K562 (cell line): ENCODE data around the gene UTS2R. TPM values are rescaled to one million over a fixed set of nuclear protein-coding genes. Genes with fewer than 3 reads are reported as not detected.

Source experiments
- ATAC-seq: fragments of 200-7000 bp; cut with Tn5 transposase; 3 replicates; pipeline ENCODE4 v1.9.1; 2020; ENCODE audit warnings: moderate library complexity
- BruUV-seq: library from RNA; stranded (reverse); fragments of 400-500 nt; replicated peaks from 2 replicates; lab custom pipeline; 2021; lab: Mats Ljungman, UMichigan
- CTCF ChIA-PET: fragments of 300-600 bp; formaldehyde crosslinking; extraction: SDS; loops from one replicate; lab custom pipeline; 2021; ENCODE audit warnings: low intra/inter-chr PET ratio; lab: Yijun Ruan, JAX
- POLR2A ChIA-PET: fragments of 300-600, 350-650 bp; sonication (Branson Sonifier 250); formaldehyde crosslinking; extraction: SDS; loops from one replicate; lab custom pipeline; 2021; ENCODE audit warnings: antibody characterized with exemption, inconsistent platforms; lab: Yijun Ruan, JAX
- DNase-seq, 4 experiments: peaks; one replicate each; pipeline versions ENCODE4 v3.0.0 to v3.0.0-alpha.2; 2011 to 2018; ENCODE audit warnings: low spot score in 3 of 4, mixed read lengths in 3 of 4; ENCODE audit errors: extremely low read depth in 1 of 4
- FAIRE-seq: peaks from 2 replicates; lab custom pipeline; 2011; peaks lifted over from hg19 to GRCh38; lab: Jason Lieb, UNC
- H2AFZ ChIP-seq: 2 replicates; pipeline ENCODE4 v1.6.0; 2011; ENCODE audit warnings: low read depth, low read length, control low read depth, inconsistent platforms
- H3K27ac ChIP-seq: fragments of 200-600 bp; 3 replicates; pipeline ENCODE4 v1.8.0; 2011; ENCODE audit warnings: low read depth, mild to moderate bottlenecking, control low read depth, inconsistent platforms, low read length, moderate library complexity, mixed read lengths; ENCODE audit errors: extremely low read depth
- H3K27me3 ChIP-seq, 2 experiments: fragments of 300-600 bp in 1 of 2; 2 replicates in 1 of 2; 3 replicates in 1 of 2; pipeline versions ENCODE4 v1.6.0 to v1.8.0; 2011; ENCODE audit warnings: inconsistent platforms in 2 of 2, low read length in 2 of 2, mild to moderate bottlenecking in 1 of 2, mixed read lengths in 1 of 2, moderate library complexity in 1 of 2; ENCODE audit not compliant: control insufficient read depth in 2 of 2, insufficient read depth in 2 of 2
- H3K36me3 ChIP-seq: fragments of 300-600 bp; 3 replicates; pipeline ENCODE4 v1.8.0; 2011; ENCODE audit warnings: mild to moderate bottlenecking, low read length, inconsistent platforms; ENCODE audit not compliant: control insufficient read depth, insufficient read depth
- H3K4me1 ChIP-seq, 2 experiments: fragments of 200-600 bp in 1 of 2; replicated peaks in 1 of 2; 2 replicates in 1 of 2; 3 replicates in 1 of 2; pipeline versions ENCODE4 v1.5.1 to v1.8.0; 2011; ENCODE audit warnings: inconsistent platforms in 2 of 2, low read length in 2 of 2, mild to moderate bottlenecking in 1 of 2, mixed read lengths in 1 of 2, moderate library complexity in 1 of 2; ENCODE audit not compliant: control insufficient read depth in 2 of 2, insufficient read depth in 2 of 2
- H3K4me2 ChIP-seq: 2 replicates; pipeline ENCODE4 v1.6.1; 2011; ENCODE audit warnings: low read length, control low read depth, inconsistent platforms, mixed read lengths; ENCODE audit not compliant: insufficient read depth
- H3K4me3 ChIP-seq: fragments of 200-600 bp; sonication (generic), shearing (Covaris generic); 2 replicates; pipeline ENCODE4 v1.5.1; 2016; ENCODE audit warnings: control low read depth, inconsistent platforms
- H3K79me2 ChIP-seq: fragments of 200-600 bp; 3 replicates; pipeline ENCODE4 v1.8.0; 2011; ENCODE audit warnings: low read length, inconsistent platforms; ENCODE audit not compliant: control insufficient read depth, insufficient read depth
- H3K9ac ChIP-seq, 2 experiments: 2 replicates each; pipeline versions ENCODE4 v1.6.0 to v1.6.1; 2011; ENCODE audit warnings: low read depth in 2 of 2, low read length in 2 of 2, control low read depth in 1 of 2, inconsistent platforms in 1 of 2, mild to moderate bottlenecking in 1 of 2, mixed read lengths in 1 of 2; ENCODE audit not compliant: insufficient read depth in 1 of 2
- H3K9me1 ChIP-seq: one replicate; pipeline ENCODE4 v1.6.0; 2011; ENCODE audit warnings: inconsistent platforms, mild to moderate bottlenecking, low read length, moderate library complexity; ENCODE audit not compliant: control insufficient read depth, insufficient read depth
- H3K9me3 ChIP-seq: replicated peaks from 2 replicates; pipeline ENCODE4 v1.5.1; 2011; ENCODE audit warnings: low read depth, low read length, inconsistent platforms; ENCODE audit not compliant: control insufficient read depth, insufficient read depth
- H4K20me1 ChIP-seq: replicated peaks from 2 replicates; pipeline ENCODE4 v1.6.1; 2011; ENCODE audit warnings: low read length, inconsistent platforms, mixed read lengths; ENCODE audit not compliant: control insufficient read depth, insufficient read depth
- BDP1 ChIP-seq: IDR thresholded peaks from 3 replicates; pipeline ENCODE4 v1.6.1; 2011; ENCODE audit not compliant: insufficient read length, insufficient read depth
- CREB3 ChIP-seq: fragments of 450-650 bp; conservative IDR thresholded peaks from 2 replicates; pipeline ENCODE4 v1.6.1; 2016; ENCODE audit warnings: missing genetic modification characterization, low read depth, mild to moderate bottlenecking, missing compliant biosample characterization, moderate library complexity
- E2F3 ChIP-seq: fragments of 250-450 bp; sonication (Bioruptor Pico); IDR thresholded peaks from 2 replicates; pipeline ENCODE4 v1.4.0; 2020; ENCODE audit warnings: mild to moderate bottlenecking
- ETV1 ChIP-seq: fragments of 450-650 bp; conservative IDR thresholded peaks from 2 replicates; pipeline ENCODE4 v1.6.1; 2016; ENCODE audit warnings: missing genetic modification characterization, control low read depth, low read depth, missing compliant biosample characterization
- HES1 ChIP-seq: fragments of 450-650 bp; IDR thresholded peaks from 2 replicates; pipeline ENCODE4 v1.6.1; 2016; ENCODE audit warnings: low read depth, mild to moderate bottlenecking, moderate library complexity
- JUNB ChIP-seq: fragments of 450-650 bp; formaldehyde crosslinking; conservative IDR thresholded peaks from 2 replicates; pipeline ENCODE4 v1.4.0; 2020; ENCODE audit warnings: mild to moderate bottlenecking
- JUND ChIP-seq, 2 experiments: IDR thresholded peaks; 2 replicates in 1 of 2; 3 replicates in 1 of 2; pipeline ENCODE4 v1.6.1; 2011; ENCODE audit warnings: borderline replicate concordance in 2 of 2, low read depth in 2 of 2, low read length in 2 of 2, improper control_type of control experiment in 1 of 2, missing biosample characterization in 1 of 2, missing genetic modification characterization in 1 of 2, missing genetic modification reagents in 1 of 2
- KLF10 ChIP-seq: fragments of 250-450 bp; sonication (Bioruptor Pico); IDR thresholded peaks from 2 replicates; pipeline ENCODE4 v1.6.1; 2021; ENCODE audit warnings: matching md5 sums
- NCOR1 ChIP-seq: fragments of 450-650 bp; IDR thresholded peaks from 2 replicates; pipeline ENCODE4 v1.6.1; 2016; ENCODE audit warnings: mild to moderate bottlenecking, moderate library complexity
- PHF8 ChIP-seq: fragments of 200-600 bp; sonication (generic); IDR thresholded peaks from 2 replicates; pipeline ENCODE4 v1.6.1; 2012; ENCODE audit warnings: mixed run types, mild to moderate bottlenecking, inconsistent platforms, low read length, moderate library complexity, borderline replicate concordance
- PTBP1 ChIP-seq: fragments of 200-400 bp; formaldehyde crosslinking; IDR thresholded peaks from 2 replicates; pipeline ENCODE4 v1.6.1; 2017; ENCODE audit warnings: low read depth, low read length
- SOX6 ChIP-seq: fragments of 450-650 bp; IDR thresholded peaks from 2 replicates; pipeline ENCODE4 v1.6.1; 2014; ENCODE audit warnings: mild to moderate bottlenecking
- TAF15 ChIP-seq: fragments of 200-400 bp; formaldehyde crosslinking; IDR thresholded peaks from 2 replicates; pipeline ENCODE4 v1.6.1; 2017; ENCODE audit warnings: mild to moderate bottlenecking, low read depth, low read length, moderate library complexity
- TGIF2 ChIP-seq: sonication (generic); formaldehyde crosslinking; IDR thresholded peaks from 2 replicates; pipeline ENCODE4 v1.8.1; 2022; ENCODE audit warnings: mild to moderate bottlenecking, missing genetic modification reagents, moderate library complexity
- ZNF253 ChIP-seq: fragments of 250-450 bp; sonication (Bioruptor Pico); conservative IDR thresholded peaks from 2 replicates; pipeline ENCODE4 v1.6.1; 2021; ENCODE audit warnings: mild to moderate bottlenecking
- ZNF764 ChIP-seq: fragments of 250-450 bp; sonication (Bioruptor Pico); IDR thresholded peaks from 2 replicates; pipeline ENCODE4 v1.4.0; 2020; ENCODE audit warnings: low read depth, mild to moderate bottlenecking, moderate library complexity
- WGBS: fragments of 100-300 bp; shearing (Covaris generic); methylation state at CpG from one replicate; pipeline ENCODE4 v1.1.6; 2016; ENCODE audit warnings: low coverage, mixed read lengths; ENCODE audit not compliant: insufficient coverage; ENCODE audit errors: missing lambda C conversion rate; 5-methylcytosine and 5-hydroxymethylcytosine counted together
- in situ Hi-C: fragments of 300-500 bp; cut with MboI; formaldehyde crosslinking; loops from 4 replicates; pipeline ENCODE4 v1.15.0; 2018; ENCODE audit warnings: inconsistent platforms, mixed read lengths
- intact Hi-C: fragments of 100-400 bp; cut with micrococcal nuclease; formaldehyde crosslinking; loops from 2 replicates; pipeline ENCODE4 v1.14.2; 2022
- polyA plus RNA-seq, 8 experiments: library from polyadenylated mRNA; depleted of rRNA in 4 of 8; stranded (reverse) in 5 of 8; unstranded in 3 of 8; fragments of >200 nt; fragmentation: Nextera tagmentation in 2 of 8; fragmentation: Illumina TruSeq in 1 of 8; extraction: Ambion mirVana in 2 of 8; extraction: Trizol in 1 of 8; gene quantifications; 2 replicates each; pipeline versions ENCODE4 v1.2.1 to v1.2.3, GENCODE V29; 2011 to 2014; ENCODE audit warnings: inconsistent platforms in 1 of 8, missing spikeins in 1 of 8
- total RNA-seq, 7 experiments: library from RNA; depleted of rRNA in 6 of 7; stranded (reverse); fragments of >200 nt in 6 of 7; fragmentation: Illumina TruSeq in 2 of 7; extraction: Trizol in 2 of 7; gene quantifications; 2 replicates each; pipeline versions ENCODE4 v1.2.1 to v1.2.3, GENCODE V29; 2011 to 2021; ENCODE audit warnings: low replicate concordance in 1 of 7
- TF ChIP-seq, protein P1 (sequence below): fragments of 450-650 bp; IDR thresholded peaks from 2 replicates; pipeline ENCODE4 v1.6.1; 2017; ENCODE audit warnings: mild to moderate bottlenecking, moderate library complexity

Gene UTS2R
- total and polyA plus RNA-seq, 9 of the 15 experiments (the other 6 are each of a cell fraction or from before 2014, with no cell fraction given): 0.22 TPM; not detected in 8

- no peaks in the 10 kb centered on the region for H3K27me3 ChIP-seq
- FAIRE-seq: no peak
Measured at GRCh38 chr17:82373731-82374625, 2.4 kb downstream of the UTS2R start.

More at GRCh38 chr17:82373731-82374625, 2.4 kb downstream of the UTS2R start:
- Histone ChIP-seq H4K20me1 (no peaks in the 10 kb centered on the region), H3K27ac (no peak overlapping the region), H3K36me3 (no peaks in the 10 kb centered on the region), H3K9me3 (no peaks in the 10 kb centered on the region), H3K79me2 (no peaks in the 10 kb centered on the region), H3K4me1 (peaks cover 0 to 58% of the 10 kb centered on the region in 2 experiments; a peak in 3 of 5 replicates), H3K9me1 (no peaks in the 10 kb centered on the region), H2AFZ (no peak overlapping the region), H3K4me3 (no peak overlapping the region), H3K4me2 (no peak overlapping the region), H3K9ac (peak overlapping the region in 1 of 2 experiments; percentile 32; a peak in 1 of 4 replicates)
- BruUV-seq: no TSS peak
- WGBS: 66% methylated on average over 13 of the region's 37 CpGs
- intact Hi-C loops: no loop called here
- POLR2A ChIA-PET: interaction anchor here (0.6 to 1.3 kb wide), 3 partner anchors 8 to 28 kb away, joined by 3 to 4 read pairs (median 3); no protein-coding TSS in a partner anchor
- no peak for DNase-seq
- ATAC-seq: no peak
- in situ Hi-C loops: no loop called here
- CTCF ChIA-PET: no interaction called here
- no peak for TF ChIP-seq NCOR1
- TF ChIP-seq JUND (IDR thresholded peaks at IDR 0.05; ENCODE audit: borderline replicate concordance, low read depth, low read length): no peak
- TF ChIP-seq JUND (tag; IDR thresholded peaks at IDR 0.05; ENCODE audit: borderline replicate concordance, low read depth, low read length): no peak
- no peak for TF ChIP-seq KLF10 (CRISPR knock-in tag)
- TF ChIP-seq ZNF253 (CRISPR knock-in tag): no peak
- TF ChIP-seq TGIF2 (CRISPR knock-in tag): no peak
- TF ChIP-seq CREB3 (tag): no peak
- TF ChIP-seq E2F3 (CRISPR knock-in tag): no peak
- no peak for TF ChIP-seq PHF8
- TF ChIP-seq ZNF764 (CRISPR knock-in tag): no peak
- TF ChIP-seq BDP1: no peak
- no peak for TF ChIP-seq TAF15
- no peak for TF ChIP-seq PTBP1
- no peak for TF ChIP-seq ETV1
- TF ChIP-seq SOX6: no peak
- no peak for TF ChIP-seq HES1
- no peak for TF ChIP-seq JUNB (CRISPR knock-in tag)
- TF ChIP-seq, protein P1, sequence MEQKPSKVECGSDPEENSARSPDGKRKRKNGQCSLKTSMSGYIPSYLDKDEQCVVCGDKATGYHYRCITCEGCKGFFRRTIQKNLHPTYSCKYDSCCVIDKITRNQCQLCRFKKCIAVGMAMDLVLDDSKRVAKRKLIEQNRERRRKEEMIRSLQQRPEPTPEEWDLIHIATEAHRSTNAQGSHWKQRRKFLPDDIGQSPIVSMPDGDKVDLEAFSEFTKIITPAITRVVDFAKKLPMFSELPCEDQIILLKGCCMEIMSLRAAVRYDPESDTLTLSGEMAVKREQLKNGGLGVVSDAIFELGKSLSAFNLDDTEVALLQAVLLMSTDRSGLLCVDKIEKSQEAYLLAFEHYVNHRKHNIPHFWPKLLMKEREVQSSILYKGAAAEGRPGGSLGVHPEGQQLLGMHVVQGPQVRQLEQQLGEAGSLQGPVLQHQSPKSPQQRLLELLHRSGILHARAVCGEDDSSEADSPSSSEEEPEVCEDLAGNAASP: no peak
- TF ChIP-seq, all 486 proteins: peak for 0
